ENCODE data around the gene ABCB10.

Gene ABCB10

GRCh38 chr1:229582715-229583114, 24.2 kb upstream of the ABCB10 start:
- H4K8ac ChIP-seq (ENCODE audit: low read depth, low read length), result no peak overlapping the region
- H3K14ac ChIP-seq (ENCODE audit: low read length), result no peak overlapping the region
- H3K4ac ChIP-seq (ENCODE audit: low read length), result no peak overlapping the region
- H3K4me2 ChIP-seq (ENCODE audit: insufficient read depth, low read length, poor library complexity, severe bottlenecking), result no peak overlapping the region
- H3K27ac ChIP-seq (replicated peaks; ENCODE audit: low read length), result no peak overlapping the region
- H2BK15ac ChIP-seq (ENCODE audit: low read length), result no peak overlapping the region
- H3K9me3 ChIP-seq (replicated peaks in 1 of 2; ENCODE audit: control insufficient read depth in 2 of 2, insufficient read depth in 1 of 2, low read depth in 1 of 2, low read length in 2 of 2), result no peaks in the 10 kb centered on the region
- H3K4me1 ChIP-seq (ENCODE audit: control insufficient read depth in 2 of 2, insufficient read depth in 1 of 2, low read depth in 1 of 2, low read length in 2 of 2), result peaks cover 5 to 8% of the 10 kb centered on the region in 2 donors
- H3K79me1 ChIP-seq (ENCODE audit: low read depth, low read length), result no peaks in the 10 kb centered on the region
- WGBS, 2 donors (ENCODE audit: extremely low coverage in 2 of 2, insufficient read length in 2 of 2, insufficient replicate concordance in 1 of 2), result no CpG with 5 or more reads among the region's 4 CpGs
- no peak overlapping the region for H3K18ac ChIP-seq (ENCODE audit: low read length)
- no peak overlapping the region for H4K91ac ChIP-seq (ENCODE audit: low read depth, low read length, poor library complexity)
- no peak overlapping the region for H3K23ac ChIP-seq (ENCODE audit: low read depth, low read length, poor library complexity)
- H3K9ac ChIP-seq (ENCODE audit: low read depth, low read length, poor library complexity), result no peak overlapping the region
- H2BK12ac ChIP-seq (ENCODE audit: low read length), result no peak overlapping the region
- no peak overlapping the region for H2AK5ac ChIP-seq (ENCODE audit: low read depth, low read length)
- no peak for DNase-seq (ENCODE audit: low spot score)
- H2BK5ac ChIP-seq (ENCODE audit: low read length), result no peak overlapping the region
- no peaks in the 10 kb centered on the region for H3K27me3 ChIP-seq (ENCODE audit: control insufficient read depth in 3 of 3, insufficient read depth in 3 of 3, low read depth in 1 of 3, low read length in 3 of 3)
- no peaks in the 10 kb centered on the region for H3K36me3 ChIP-seq (replicated peaks in 1 of 2; ENCODE audit: control insufficient read depth in 2 of 2, insufficient read depth in 2 of 2, low read length in 2 of 2)
- no peak overlapping the region for H2AFZ ChIP-seq (ENCODE audit: low read length)
- H3K4me3 ChIP-seq (ENCODE audit: low read length in 2 of 2), result no peak overlapping the region
- H2BK120ac ChIP-seq (ENCODE audit: low read depth, low read length), result no peak overlapping the region

GRCh38 chr1:229582011-229582694, 23.6 kb upstream of the ABCB10 start:
- H3K4me3 ChIP-seq (ENCODE audit: low read length in 2 of 2), result no peak overlapping the region
- H3K4me1 ChIP-seq (ENCODE audit: control insufficient read depth in 2 of 2, insufficient read depth in 1 of 2, low read depth in 1 of 2, low read length in 2 of 2), result peaks cover 5 to 8% of the 10 kb centered on the region in 2 donors
- H2BK5ac ChIP-seq (ENCODE audit: low read length), result no peak overlapping the region
- peak overlapping the region; percentile 70 for H3K18ac ChIP-seq (ENCODE audit: low read length)
- no peak overlapping the region for H3K23ac ChIP-seq (ENCODE audit: low read depth, low read length, poor library complexity)
- no peak overlapping the region for H4K91ac ChIP-seq (ENCODE audit: low read depth, low read length, poor library complexity)
- no peak overlapping the region for H2AK5ac ChIP-seq (ENCODE audit: low read depth, low read length)
- H3K14ac ChIP-seq (ENCODE audit: low read length), result no peak overlapping the region
- H3K79me1 ChIP-seq (ENCODE audit: low read depth, low read length), result no peaks in the 10 kb centered on the region
- H2AFZ ChIP-seq (ENCODE audit: low read length), result peak overlapping the region; percentile 58
- DNase-seq (ENCODE audit: low spot score), result no peak
- H3K27ac ChIP-seq (replicated peaks; ENCODE audit: low read length), result no peak overlapping the region
- WGBS, 2 donors (ENCODE audit: extremely low coverage in 2 of 2, insufficient read length in 2 of 2, insufficient replicate concordance in 1 of 2), result no CpG with 5 or more reads among the region's 11 CpGs
- H3K4ac ChIP-seq (ENCODE audit: low read length), result no peak overlapping the region
- H3K9ac ChIP-seq (ENCODE audit: low read depth, low read length, poor library complexity), result no peak overlapping the region
- no peaks in the 10 kb centered on the region for H3K27me3 ChIP-seq (ENCODE audit: control insufficient read depth in 3 of 3, insufficient read depth in 3 of 3, low read depth in 1 of 3, low read length in 3 of 3)
- H2BK15ac ChIP-seq (ENCODE audit: low read length), result no peak overlapping the region
- H4K8ac ChIP-seq (ENCODE audit: low read depth, low read length), result no peak overlapping the region
- H3K9me3 ChIP-seq (replicated peaks in 1 of 2; ENCODE audit: control insufficient read depth in 2 of 2, insufficient read depth in 1 of 2, low read depth in 1 of 2, low read length in 2 of 2), result no peaks in the 10 kb centered on the region
- no peaks in the 10 kb centered on the region for H3K36me3 ChIP-seq (replicated peaks in 1 of 2; ENCODE audit: control insufficient read depth in 2 of 2, insufficient read depth in 2 of 2, low read length in 2 of 2)
- H2BK120ac ChIP-seq (ENCODE audit: low read depth, low read length), result no peak overlapping the region
- no peak overlapping the region for H2BK12ac ChIP-seq (ENCODE audit: low read length)
- no peak overlapping the region for H3K4me2 ChIP-seq (ENCODE audit: insufficient read depth, low read length, poor library complexity, severe bottlenecking)

- Histone ChIP-seq H4K8ac (ENCODE audit: low read depth, low read length) (no peak overlapping the region), H3K4me3 (ENCODE audit: low read length in 2 of 2) (no peak overlapping the region), H3K4me2 (ENCODE audit: insufficient read depth, low read length, poor library complexity, severe bottlenecking) (no peak overlapping the region), H3K27me3 (ENCODE audit: control insufficient read depth in 3 of 3, insufficient read depth in 3 of 3, low read depth in 1 of 3, low read length in 3 of 3) (no peaks in the 10 kb centered on the region), H3K4ac (ENCODE audit: low read length) (no peak overlapping the region), H2AK5ac (ENCODE audit: low read depth, low read length) (no peak overlapping the region), H3K23ac (ENCODE audit: low read depth, low read length, poor library complexity) (no peak overlapping the region), H3K4me1 (ENCODE audit: control insufficient read depth in 2 of 2, insufficient read depth in 1 of 2, low read depth in 1 of 2, low read length in 2 of 2) (peaks cover 5 to 8% of the 10 kb centered on the region in 2 donors), H3K9me3 (replicated peaks in 1 of 2; ENCODE audit: control insufficient read depth in 2 of 2, insufficient read depth in 1 of 2, low read depth in 1 of 2, low read length in 2 of 2) (no peaks in the 10 kb centered on the region), H2BK5ac (ENCODE audit: low read length) (no peak overlapping the region), H3K14ac (ENCODE audit: low read length) (no peak overlapping the region), H3K36me3 (replicated peaks in 1 of 2; ENCODE audit: control insufficient read depth in 2 of 2, insufficient read depth in 2 of 2, low read length in 2 of 2) (no peaks in the 10 kb centered on the region), H3K79me1 (ENCODE audit: low read depth, low read length) (no peaks in the 10 kb centered on the region), H4K91ac (ENCODE audit: low read depth, low read length, poor library complexity) (no peak overlapping the region), H2BK12ac (ENCODE audit: low read length) (no peak overlapping the region), H2BK120ac (ENCODE audit: low read depth, low read length) (no peak overlapping the region), H3K27ac (replicated peaks; ENCODE audit: low read length) (no peak overlapping the region), H2BK15ac (ENCODE audit: low read length) (no peak overlapping the region), H3K18ac (ENCODE audit: low read length) (no peak overlapping the region), H2AFZ (ENCODE audit: low read length) (no peak overlapping the region), H3K9ac (ENCODE audit: low read depth, low read length, poor library complexity) (no peak overlapping the region)
- WGBS, 2 donors (ENCODE audit: extremely low coverage in 2 of 2, insufficient read length in 2 of 2, insufficient replicate concordance in 1 of 2), result 100% methylated on average over 2 of the region's 3 CpGs; no CpG with 5 or more reads in 1 of the 2 donors
- no peak for DNase-seq (ENCODE audit: low spot score)
Observed at GRCh38 chr1:229581485-229581884, 23.0 kb upstream of the ABCB10 start.

- Histone ChIP-seq H3K27ac (replicated peaks; ENCODE audit: low read length) (peak overlapping the region; percentile 7), H3K4me1 (ENCODE audit: control insufficient read depth in 2 of 2, insufficient read depth in 1 of 2, low read depth in 1 of 2, low read length in 2 of 2) (peaks cover 5 to 8% of the 10 kb centered on the region in 2 donors), H3K9ac (ENCODE audit: low read depth, low read length, poor library complexity) (no peak overlapping the region), H3K79me1 (ENCODE audit: low read depth, low read length) (no peaks in the 10 kb centered on the region), H2AFZ (ENCODE audit: low read length) (peak overlapping the region; percentile 84), H3K23ac (ENCODE audit: low read depth, low read length, poor library complexity) (no peak overlapping the region), H2BK15ac (ENCODE audit: low read length) (no peak overlapping the region), H3K9me3 (replicated peaks in 1 of 2; ENCODE audit: control insufficient read depth in 2 of 2, insufficient read depth in 1 of 2, low read depth in 1 of 2, low read length in 2 of 2) (no peaks in the 10 kb centered on the region), H2BK12ac (ENCODE audit: low read length) (peak overlapping the region; percentile 2), H3K4me3 (ENCODE audit: low read length in 2 of 2) (peak overlapping the region in 1 of 2 donors; percentile 8), H3K36me3 (replicated peaks in 1 of 2; ENCODE audit: control insufficient read depth in 2 of 2, insufficient read depth in 2 of 2, low read length in 2 of 2) (no peaks in the 10 kb centered on the region), H3K4me2 (ENCODE audit: insufficient read depth, low read length, poor library complexity, severe bottlenecking) (no peak overlapping the region), H3K14ac (ENCODE audit: low read length) (no peak overlapping the region), H2AK5ac (ENCODE audit: low read depth, low read length) (no peak overlapping the region), H4K8ac (ENCODE audit: low read depth, low read length) (no peak overlapping the region), H2BK120ac (ENCODE audit: low read depth, low read length) (no peak overlapping the region), H3K4ac (ENCODE audit: low read length) (no peak overlapping the region), H3K27me3 (ENCODE audit: control insufficient read depth in 3 of 3, insufficient read depth in 3 of 3, low read depth in 1 of 3, low read length in 3 of 3) (no peaks in the 10 kb centered on the region), H2BK5ac (ENCODE audit: low read length) (no peak overlapping the region), H4K91ac (ENCODE audit: low read depth, low read length, poor library complexity) (no peak overlapping the region), H3K18ac (ENCODE audit: low read length) (peak overlapping the region; percentile 30)
- no CpG with 5 or more reads among the region's 9 CpGs for WGBS, 2 donors (ENCODE audit: extremely low coverage in 2 of 2, insufficient read length in 2 of 2, insufficient replicate concordance in 1 of 2)
- peak; percentile 21 for DNase-seq (ENCODE audit: low spot score)
Observed at GRCh38 chr1:229579059-229579673, 20.7 kb upstream of the ABCB10 start.

Data from neuronal stem cell (in vitro differentiated cells).